ENCODE measurements around the gene NUP98.

NUP98 gene

DNA sequence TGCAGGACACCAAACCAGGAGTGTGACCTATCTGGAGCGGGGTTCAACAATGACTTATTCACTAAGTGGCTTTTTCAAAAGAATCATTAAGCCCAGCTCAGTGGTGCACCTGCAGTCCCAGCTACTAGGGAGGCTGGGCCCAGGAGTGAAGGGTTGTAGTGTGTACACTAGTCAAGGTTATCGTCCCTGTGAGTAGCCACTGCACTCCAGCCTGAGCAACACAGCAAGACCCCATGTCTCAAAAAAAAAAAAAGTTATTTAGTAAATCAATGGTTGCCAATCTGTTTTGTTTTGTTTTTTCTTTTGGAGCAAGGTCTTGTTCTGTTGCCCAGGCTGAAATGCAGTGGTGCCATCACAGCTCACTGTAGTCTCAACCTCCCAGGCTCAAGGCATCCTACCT, 35.5 kb upstream of the NUP98 start:
- TF ChIP-seq HDGF (IDR thresholded peaks at IDR 0.05; ENCODE audit: borderline replicate concordance) (no peak), ZNF384 (IDR thresholded peaks at IDR 0.05) (no peak), ELF4 (IDR thresholded peaks at IDR 0.05) (no peak), SUZ12 (IDR thresholded peaks at IDR 0.05) (no peak), SP1 (IDR thresholded peaks at IDR 0.05) (no peak), BHLHE40 (IDR thresholded peaks at IDR 0.05; ENCODE audit: borderline replicate concordance) (no peak), CTBP1 (IDR thresholded peaks at IDR 0.05; ENCODE audit: borderline replicate concordance) (no peak), L3MBTL2 (conservative IDR thresholded peaks at IDR 0.05) (no peak)

DNA sequence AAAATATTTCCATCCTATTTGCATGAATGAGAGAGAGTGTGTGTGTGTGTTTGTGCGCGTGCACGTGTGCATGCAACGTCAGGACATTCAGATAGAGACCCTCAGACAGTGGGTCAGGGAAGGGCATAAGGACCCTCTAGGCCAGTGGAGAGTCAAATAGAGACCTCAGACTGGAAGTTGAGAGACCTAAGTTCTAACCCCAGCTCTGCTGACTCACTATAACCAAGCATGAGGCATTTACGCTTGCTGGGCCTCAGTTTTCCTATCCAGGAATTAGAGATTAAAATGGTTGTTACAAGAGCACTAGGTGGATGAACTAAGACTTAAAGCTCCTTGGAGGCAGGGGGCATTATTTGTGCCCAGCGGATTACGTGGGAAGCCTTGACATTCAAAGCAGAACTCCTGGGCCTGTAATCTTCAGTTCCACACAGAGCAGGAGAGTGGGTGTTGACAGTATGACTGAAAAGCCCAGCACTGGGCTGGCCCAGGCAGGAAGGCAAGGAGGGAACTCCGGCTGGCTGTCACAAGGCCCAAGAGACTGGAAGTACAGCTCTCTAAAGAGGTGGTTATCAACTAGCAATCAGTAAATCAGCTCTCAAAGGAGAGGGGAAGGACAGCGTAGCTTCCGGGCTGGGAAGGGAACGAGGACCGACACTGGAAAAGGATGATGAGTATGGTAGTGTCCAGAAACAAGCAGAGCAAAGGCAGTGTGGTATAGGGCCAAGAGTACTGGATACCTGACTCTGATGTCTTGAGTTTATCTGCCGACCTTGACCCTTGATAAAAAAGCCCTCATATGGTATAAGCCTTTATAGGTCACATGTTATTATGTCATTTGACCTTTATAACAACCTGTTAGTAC, 34.3 kb upstream of the NUP98 start:
- POLR2A ChIA-PET = interaction anchor here (0.9 to 1.2 kb wide), 2 partner anchors 9 to 22 kb away, joined by 3 read pairs; partner anchors contain the start of gene RHOG
- DNase-seq (ENCODE audit: extremely low spot score) = no peak
- TF ChIP-seq L3MBTL2 (conservative IDR thresholded peaks at IDR 0.05) (no peak), CTBP1 (IDR thresholded peaks at IDR 0.05; ENCODE audit: borderline replicate concordance) (no peak), ARNT (IDR thresholded peaks at IDR 0.05) (no peak), FOXK2 (IDR thresholded peaks at IDR 0.05) (no peak)
- CTCF ChIA-PET = no interaction called here

More for the DNA sequence above, 35.5 kb upstream of the NUP98 start:
- no peak for DNase-seq (ENCODE audit: extremely low spot score)
- POLR2A ChIA-PET = no interaction called here
- CTCF ChIA-PET = interaction anchor here (0.7 kb wide), 1 partner anchor 321 kb away, joined by 3 read pairs; no protein-coding TSS in a partner anchor

DNA sequence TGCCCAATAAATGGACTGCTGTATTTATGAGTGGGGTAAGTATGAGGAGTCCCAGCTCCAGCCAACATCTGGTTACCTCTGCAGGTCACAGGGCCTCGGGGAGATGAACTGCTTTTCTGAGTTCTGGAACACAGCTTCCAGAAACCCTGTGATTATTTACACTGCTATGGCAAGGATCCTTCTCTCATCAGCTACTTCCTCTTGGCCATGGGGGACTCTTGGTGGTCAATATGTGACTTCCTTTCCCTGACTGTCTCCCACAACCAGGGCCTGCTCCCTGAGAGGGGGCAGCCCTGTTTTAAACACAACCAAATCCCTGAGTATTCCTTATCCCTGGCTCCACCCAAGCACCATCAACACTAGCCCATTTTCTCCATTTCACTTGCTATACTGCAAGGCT, 33.4 kb upstream of the NUP98 start:
- DNase-seq (ENCODE audit: extremely low spot score) = no peak
- ChIA-PET POLR2A (interaction anchor here (1.2 kb wide), 1 partner anchor 10 kb away, joined by 3 read pairs; the partner anchor contains the start of gene RHOG), CTCF (no interaction called here)
- TF ChIP-seq SUZ12 (IDR thresholded peaks at IDR 0.05) (no peak), L3MBTL2 (conservative IDR thresholded peaks at IDR 0.05) (no peak), ZNF384 (IDR thresholded peaks at IDR 0.05) (no peak), NFRKB (IDR thresholded peaks at IDR 0.05) (no peak), TARDBP (IDR thresholded peaks at IDR 0.05) (no peak), HDGF (IDR thresholded peaks at IDR 0.05; ENCODE audit: borderline replicate concordance) (no peak), FOXA1 (IDR thresholded peaks at IDR 0.05) (no peak)

DNA sequence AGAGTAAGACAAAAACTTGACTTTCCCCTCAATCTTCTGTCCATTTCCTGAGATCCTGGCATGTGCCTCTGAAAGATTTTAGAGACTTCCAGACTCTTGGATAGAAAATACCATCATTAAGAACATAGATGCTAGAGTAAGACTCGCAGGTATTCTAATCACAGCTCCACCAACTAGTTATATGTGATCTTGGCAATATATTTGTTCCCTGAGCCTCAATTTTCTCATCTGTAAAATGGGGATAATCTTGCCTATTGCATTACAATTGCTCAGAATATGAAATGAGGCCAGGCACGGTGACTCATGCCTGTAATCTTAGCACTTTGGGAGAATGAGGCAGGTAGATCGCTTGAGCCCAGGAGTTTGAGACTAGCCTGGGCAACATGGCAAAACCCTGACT, 32.7 kb upstream of the NUP98 start:
- POLR2A ChIA-PET = no interaction called here
- CTCF ChIA-PET = no interaction called here
- TF ChIP-seq ZNF384 (IDR thresholded peaks at IDR 0.05) (no peak), CTBP1 (IDR thresholded peaks at IDR 0.05; ENCODE audit: borderline replicate concordance) (no peak)
- TF ChIP-seq, protein P1, sequence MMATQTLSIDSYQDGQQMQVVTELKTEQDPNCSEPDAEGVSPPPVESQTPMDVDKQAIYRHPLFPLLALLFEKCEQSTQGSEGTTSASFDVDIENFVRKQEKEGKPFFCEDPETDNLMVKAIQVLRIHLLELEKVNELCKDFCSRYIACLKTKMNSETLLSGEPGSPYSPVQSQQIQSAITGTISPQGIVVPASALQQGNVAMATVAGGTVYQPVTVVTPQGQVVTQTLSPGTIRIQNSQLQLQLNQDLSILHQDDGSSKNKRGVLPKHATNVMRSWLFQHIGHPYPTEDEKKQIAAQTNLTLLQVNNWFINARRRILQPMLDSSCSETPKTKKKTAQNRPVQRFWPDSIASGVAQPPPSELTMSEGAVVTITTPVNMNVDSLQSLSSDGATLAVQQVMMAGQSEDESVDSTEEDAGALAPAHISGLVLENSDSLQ (IDR thresholded peaks at IDR 0.05) = no peak
- DNase-seq (ENCODE audit: extremely low spot score) = no peak

DNA sequence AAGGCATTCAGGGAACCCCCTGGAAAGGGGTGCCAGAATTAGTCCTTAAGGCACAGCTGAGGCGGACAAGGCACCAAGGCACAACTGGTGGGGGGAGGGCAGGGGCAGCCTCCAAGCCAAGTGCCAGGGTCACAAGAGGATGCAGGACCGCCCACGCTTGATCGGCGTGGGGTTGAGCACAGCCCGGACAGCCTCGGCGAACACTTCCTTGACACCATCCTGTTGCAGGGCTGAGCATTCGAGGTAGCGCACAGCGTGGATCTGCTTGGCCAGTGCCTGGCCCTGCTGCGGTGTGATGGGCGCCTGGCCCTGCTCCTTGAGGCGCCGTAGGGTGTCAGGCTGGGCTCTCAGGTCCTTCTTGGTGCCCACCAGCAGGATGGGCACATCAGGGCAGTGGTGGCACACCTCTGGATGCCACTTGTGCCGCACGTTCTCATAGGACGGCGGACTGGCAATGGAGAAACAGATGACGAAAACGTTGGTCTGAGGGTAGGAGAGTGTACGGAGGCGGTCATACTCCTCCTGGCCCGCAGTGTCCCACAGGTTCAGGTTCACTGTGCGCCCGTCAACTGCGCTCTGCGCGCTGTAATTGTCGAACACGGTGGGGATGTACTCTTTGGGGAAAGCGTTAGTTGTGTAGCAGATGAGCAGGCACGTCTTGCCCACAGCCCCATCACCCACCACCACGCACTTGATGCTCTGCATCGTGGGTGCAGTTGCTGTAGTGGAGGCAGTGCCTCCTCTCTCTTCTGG, 30.3 kb upstream of the NUP98 start:
- CTCF ChIA-PET = interaction anchor here (0.7 kb wide), 1 partner anchor 22 kb away, joined by 3 read pairs; no protein-coding TSS in a partner anchor
- DNase-seq (ENCODE audit: extremely low spot score) = no peak
- TF ChIP-seq FOXA1 (IDR thresholded peaks at IDR 0.05) = no peak
- no peak for TF ChIP-seq L3MBTL2 (conservative IDR thresholded peaks at IDR 0.05)
- no peak for TF ChIP-seq HDGF (IDR thresholded peaks at IDR 0.05; ENCODE audit: borderline replicate concordance)
- no peak for TF ChIP-seq SP1 (IDR thresholded peaks at IDR 0.05)
- POLR2A ChIA-PET = interaction anchor here (1.8 kb wide), 1 partner anchor 14 kb away, joined by 4 read pairs; no protein-coding TSS in a partner anchor

DNA sequence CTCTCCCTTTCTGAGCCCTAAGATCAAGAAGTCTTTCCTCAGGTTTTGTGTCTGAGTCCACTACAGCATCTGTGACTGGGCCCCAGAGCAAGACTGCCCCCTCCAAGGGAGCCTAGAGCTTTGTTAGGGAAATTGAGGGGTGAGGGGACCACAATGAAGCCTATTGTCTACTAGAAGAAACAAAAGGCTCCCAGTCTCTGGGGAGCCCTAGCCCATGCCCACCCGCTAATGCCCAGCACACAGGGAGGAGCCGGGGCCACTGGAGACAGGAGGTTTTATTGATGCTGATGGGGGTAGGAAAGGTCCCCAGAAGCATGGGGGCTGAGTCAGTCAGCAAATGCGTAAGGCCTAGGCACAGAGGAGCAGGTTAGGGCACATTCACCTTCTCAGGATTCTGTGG, 29.4 kb upstream of the NUP98 start:
- POLR2A ChIA-PET = interaction anchor here (1.8 kb wide), 1 partner anchor 15 kb away, joined by 4 read pairs; no protein-coding TSS in a partner anchor

DNA sequence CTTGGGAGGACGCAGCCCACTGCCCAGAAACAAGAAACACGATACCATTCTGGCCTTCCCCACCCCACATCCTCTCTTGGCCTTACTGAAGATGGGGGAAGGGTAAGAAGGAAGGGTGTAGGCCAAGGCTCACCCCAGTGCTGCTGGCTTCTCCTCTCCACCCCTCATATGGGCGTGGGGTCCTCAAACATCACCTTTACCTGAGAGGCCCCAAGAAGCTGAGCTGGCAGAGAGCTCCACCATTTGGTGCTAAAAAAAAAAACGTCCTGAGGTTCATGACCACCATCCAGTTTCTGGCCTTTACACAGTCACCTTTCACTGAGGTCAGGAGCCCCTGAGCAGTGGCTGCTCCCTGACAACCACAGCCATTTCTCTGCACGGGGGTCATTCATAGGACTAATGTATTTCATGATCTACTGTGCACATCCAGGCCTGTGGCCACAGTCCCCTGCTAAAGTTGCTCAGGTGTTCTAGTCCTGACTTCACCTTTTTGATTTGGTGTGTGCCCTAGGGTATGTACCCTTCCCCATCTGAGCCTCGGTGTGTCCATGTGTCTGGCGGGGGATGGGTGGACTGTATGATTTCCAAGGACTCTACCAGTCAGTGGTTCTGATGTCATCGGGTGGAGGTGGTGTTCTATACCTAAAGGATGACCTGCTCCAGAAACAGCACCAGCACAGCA, 28.3 kb upstream of the NUP98 start:
- ChIA-PET CTCF (interaction anchor here (0.7 to 1.7 kb wide), 3 partner anchors 11 to 43 kb away, joined by 3 to 8 read pairs (median 4); partner anchors contain the start of gene RHOG), POLR2A (interaction anchor here (1.0 to 1.8 kb wide), 2 partner anchors 16 to 29 kb away, joined by 4 read pairs; no protein-coding TSS in a partner anchor)
- TF ChIP-seq HDGF (IDR thresholded peaks at IDR 0.05; ENCODE audit: borderline replicate concordance) = no peak
- TF ChIP-seq, protein P1 (IDR thresholded peaks at IDR 0.05) = no peak
- no peak for TF ChIP-seq NFRKB (IDR thresholded peaks at IDR 0.05)
- no peak for TF ChIP-seq TARDBP (IDR thresholded peaks at IDR 0.05)
- no peak for TF ChIP-seq FOXK2 (IDR thresholded peaks at IDR 0.05)
- no peak for TF ChIP-seq SUZ12 (IDR thresholded peaks at IDR 0.05)
- no peak for TF ChIP-seq SP1 (IDR thresholded peaks at IDR 0.05)
- no peak for TF ChIP-seq L3MBTL2 (conservative IDR thresholded peaks at IDR 0.05)
- TF ChIP-seq CTBP1 (IDR thresholded peaks at IDR 0.05; ENCODE audit: borderline replicate concordance) = no peak
- TF ChIP-seq BHLHE40 (IDR thresholded peaks at IDR 0.05; ENCODE audit: borderline replicate concordance) = no peak
- TF ChIP-seq FOXM1 (IDR thresholded peaks at IDR 0.05; ENCODE audit: borderline replicate concordance) = no peak
- TF ChIP-seq ELF4 (IDR thresholded peaks at IDR 0.05) = no peak
- no peak for TF ChIP-seq ZNF384 (IDR thresholded peaks at IDR 0.05)
- TF ChIP-seq ARNT (IDR thresholded peaks at IDR 0.05) = no peak
- no peak for DNase-seq (ENCODE audit: extremely low spot score)

More for the DNA sequence above, 29.4 kb upstream of the NUP98 start:
- CTCF ChIA-PET = interaction anchor here (0.7 kb wide), 1 partner anchor 23 kb away, joined by 3 read pairs; no protein-coding TSS in a partner anchor
- TF ChIP-seq HDGF (IDR thresholded peaks at IDR 0.05; ENCODE audit: borderline replicate concordance) (no peak), FOXA1 (IDR thresholded peaks at IDR 0.05) (no peak), BHLHE40 (IDR thresholded peaks at IDR 0.05; ENCODE audit: borderline replicate concordance) (no peak), SP1 (IDR thresholded peaks at IDR 0.05) (no peak), FOXM1 (IDR thresholded peaks at IDR 0.05; ENCODE audit: borderline replicate concordance) (no peak), FOXK2 (IDR thresholded peaks at IDR 0.05) (no peak), ELF4 (IDR thresholded peaks at IDR 0.05) (no peak), TARDBP (IDR thresholded peaks at IDR 0.05) (no peak), NFRKB (IDR thresholded peaks at IDR 0.05) (no peak), ARNT (IDR thresholded peaks at IDR 0.05) (no peak), CTBP1 (IDR thresholded peaks at IDR 0.05; ENCODE audit: borderline replicate concordance) (no peak), SUZ12 (IDR thresholded peaks at IDR 0.05) (no peak)
- DNase-seq (ENCODE audit: extremely low spot score) = no peak

All from HEK293T (cell line).